HFF-Myc (cell line): ENCODE results near the gene BCAS3.

Source experiments
- DNase-seq: peaks from one replicate; pipeline ENCODE4 v3.0.0-alpha.2; 2011; ENCODE audit warnings: low read depth; ENCODE audit errors: extremely low read depth
- H3K4me3 ChIP-seq: replicated peaks from 2 replicates; pipeline ENCODE4 v1.5.1; 2011; ENCODE audit warnings: low read depth, mild to moderate bottlenecking, control low read depth, low read length
- TF ChIP-seq, protein P1 (sequence below): IDR thresholded peaks from 2 replicates; pipeline ENCODE4 v1.5.1; 2012; ENCODE audit warnings: mild to moderate bottlenecking, low read depth, low read length, control low read depth; ENCODE audit errors: missing control alignments

The BCAS3 gene

GRCh38 chr17:61392679-61393078 lies 715.0 kb downstream of the BCAS3 start:
- TF ChIP-seq, protein P1, sequence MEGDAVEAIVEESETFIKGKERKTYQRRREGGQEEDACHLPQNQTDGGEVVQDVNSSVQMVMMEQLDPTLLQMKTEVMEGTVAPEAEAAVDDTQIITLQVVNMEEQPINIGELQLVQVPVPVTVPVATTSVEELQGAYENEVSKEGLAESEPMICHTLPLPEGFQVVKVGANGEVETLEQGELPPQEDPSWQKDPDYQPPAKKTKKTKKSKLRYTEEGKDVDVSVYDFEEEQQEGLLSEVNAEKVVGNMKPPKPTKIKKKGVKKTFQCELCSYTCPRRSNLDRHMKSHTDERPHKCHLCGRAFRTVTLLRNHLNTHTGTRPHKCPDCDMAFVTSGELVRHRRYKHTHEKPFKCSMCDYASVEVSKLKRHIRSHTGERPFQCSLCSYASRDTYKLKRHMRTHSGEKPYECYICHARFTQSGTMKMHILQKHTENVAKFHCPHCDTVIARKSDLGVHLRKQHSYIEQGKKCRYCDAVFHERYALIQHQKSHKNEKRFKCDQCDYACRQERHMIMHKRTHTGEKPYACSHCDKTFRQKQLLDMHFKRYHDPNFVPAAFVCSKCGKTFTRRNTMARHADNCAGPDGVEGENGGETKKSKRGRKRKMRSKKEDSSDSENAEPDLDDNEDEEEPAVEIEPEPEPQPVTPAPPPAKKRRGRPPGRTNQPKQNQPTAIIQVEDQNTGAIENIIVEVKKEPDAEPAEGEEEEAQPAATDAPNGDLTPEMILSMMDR: no peak
- H3K4me3 ChIP-seq: no peak overlapping the region
- DNase-seq: no peak

DNA sequence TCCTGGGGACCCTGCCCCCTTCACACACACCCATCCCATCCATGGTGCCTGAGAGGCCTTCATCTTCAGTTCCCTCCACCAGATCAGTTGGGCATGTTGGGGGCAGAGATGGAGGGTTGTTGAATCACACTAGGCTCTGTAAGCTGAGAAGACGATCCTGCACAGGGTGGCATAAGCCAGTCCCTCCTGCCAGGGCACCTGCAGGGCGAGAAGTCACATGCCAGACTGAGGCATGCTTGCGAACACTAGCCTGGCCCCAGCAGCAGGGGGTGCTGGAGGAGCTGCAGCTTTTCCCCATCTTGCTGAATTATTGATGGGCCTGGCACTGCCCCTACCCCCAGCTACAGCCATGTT lies 715.9 kb downstream of the BCAS3 start:
- TF ChIP-seq, protein P1: peak; percentile 32
- no peak for DNase-seq

DNA sequence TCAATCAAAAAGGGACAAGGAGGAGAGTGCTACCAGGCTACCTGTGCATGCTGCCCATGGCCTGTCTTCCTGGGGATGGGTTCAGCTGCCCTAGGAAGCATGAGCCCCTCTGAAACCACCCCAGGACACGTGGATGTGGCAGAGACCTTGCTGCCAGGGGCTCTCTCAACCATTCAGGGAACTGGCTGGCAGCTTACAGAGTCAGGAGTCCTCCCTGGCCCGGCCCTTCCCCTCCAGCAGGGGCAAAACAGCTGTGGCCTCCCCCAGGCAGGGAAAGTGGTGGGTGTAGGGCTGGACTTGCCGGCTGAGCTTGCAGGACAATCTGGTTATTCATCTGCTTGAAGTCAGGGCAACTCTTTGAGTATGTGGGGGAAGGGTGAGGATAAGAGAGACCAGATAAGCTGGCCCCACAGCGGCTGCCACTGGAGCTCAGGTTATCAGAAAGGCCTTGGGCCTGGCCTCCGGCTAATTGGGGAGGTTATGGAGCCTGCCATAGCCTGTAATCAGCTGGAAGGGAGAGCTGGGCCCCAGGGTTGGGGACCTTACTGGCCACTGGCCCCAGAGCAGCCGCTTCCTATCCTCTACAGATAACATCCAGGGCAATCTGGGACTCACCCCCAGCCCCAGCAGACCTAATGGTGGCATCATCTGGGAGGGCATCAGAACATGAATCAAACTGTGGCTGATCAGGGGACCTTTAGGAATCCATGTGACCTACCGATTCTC lies 716.4 kb downstream of the BCAS3 start:
- no peak overlapping the region for H3K4me3 ChIP-seq
- DNase-seq: no peak
- TF ChIP-seq, protein P1: no peak

More for the DNA sequence above, 715.9 kb downstream of the BCAS3 start:
- H3K4me3 ChIP-seq: no peak overlapping the region

DNA sequence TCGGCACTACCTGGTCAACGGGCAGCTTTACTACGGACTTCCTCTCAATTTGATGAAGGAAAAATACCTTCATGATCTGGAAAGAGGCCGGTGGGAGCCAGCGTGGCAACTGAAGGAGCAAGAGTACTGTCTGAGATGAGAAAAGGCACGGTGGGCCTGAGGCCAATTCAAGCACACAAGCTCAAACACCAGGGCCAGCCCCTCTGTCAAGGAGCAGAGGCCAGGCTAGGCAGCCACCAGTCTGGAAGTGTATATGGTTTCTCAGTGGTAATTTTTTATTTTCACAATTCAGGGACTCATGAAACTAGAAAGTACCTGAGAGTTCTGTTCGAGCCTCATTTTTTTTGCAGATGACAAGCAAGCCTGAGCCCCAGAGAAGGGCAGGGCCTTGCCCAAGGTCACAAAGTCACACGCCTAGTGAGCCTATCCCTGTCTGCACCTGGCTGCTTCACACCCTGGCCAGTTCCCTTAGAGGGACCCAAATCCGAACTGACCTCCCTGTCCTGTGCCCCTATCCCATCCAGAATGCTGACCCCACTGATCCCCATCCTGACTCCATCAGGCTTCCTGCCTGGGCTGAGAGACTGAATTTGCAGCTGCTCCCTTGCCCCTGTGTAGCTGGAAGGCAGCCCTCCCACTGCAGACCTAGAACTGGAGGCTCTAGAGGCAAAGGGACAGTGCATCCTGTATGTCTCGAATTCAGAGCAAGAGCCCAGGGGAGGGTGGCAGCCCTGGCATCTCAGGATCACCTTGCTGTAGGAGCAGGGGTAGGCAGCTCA lies 717.2 kb downstream of the BCAS3 start:
- no peak overlapping the region for H3K4me3 ChIP-seq
- DNase-seq: no peak
- TF ChIP-seq, protein P1: no peak

- no peak for DNase-seq
- H3K4me3 ChIP-seq: no peak overlapping the region
- TF ChIP-seq, protein P1: no peak
Measured at GRCh38 chr17:61395409-61395982, 717.8 kb downstream of the BCAS3 start.

- no peak for DNase-seq
- H3K4me3 ChIP-seq: no peak overlapping the region
- TF ChIP-seq, protein P1: no peak
Measured at GRCh38 chr17:61395983-61396585, 718.4 kb downstream of the BCAS3 start.
